Gastroesophageal sphincter (tissue), 4 donors: ENCODE data around the gene NAALADL1. TPM values are rescaled to one million over a fixed set of nuclear protein-coding genes. Genes with fewer than 3 reads are reported as not detected.

ENCODE experiments used
- ATAC-seq: fragments of 150-250 bp; one replicate; pipeline ENCODE4 v1.9.1; 2016; ENCODE audit warnings: mild to moderate bottlenecking, moderate library complexity
- H3K27ac ChIP-seq, 4 donors: fragments of 200-600 bp; sonication (generic) in 3 of 4; 1 replicate in 3 of 4; 2 replicates in 1 of 4; pipeline ENCODE4 v1.5.1; 2016 to 2019
- H3K27me3 ChIP-seq: fragments of 200-600 bp; sonication (generic); one replicate; pipeline ENCODE4 v1.5.1; 2019
- H3K36me3 ChIP-seq, 2 donors: fragments of 200-600 bp; sonication (generic); one replicate each; pipeline ENCODE4 v1.5.1; 2019; ENCODE audit warnings: control low read depth in 1 of 2
- H3K4me1 ChIP-seq, 3 donors: fragments of 200-600 bp; sonication (generic); 1 replicate in 2 of 3; 2 replicates in 1 of 3; pipeline ENCODE4 v1.5.1; 2016 to 2019; ENCODE audit warnings: control low read depth in 2 of 3
- H3K4me3 ChIP-seq, 2 donors: fragments of 200-600 bp; sonication (generic); one replicate each; pipeline ENCODE4 v1.5.1; 2019; ENCODE audit warnings: mild to moderate bottlenecking in 1 of 2, moderate library complexity in 1 of 2
- H3K9me3 ChIP-seq, 3 donors: fragments of 200-600 bp; sonication (generic); one replicate each; pipeline ENCODE4 v1.5.1; 2017 to 2019; ENCODE audit warnings: control low read depth in 2 of 3
- EP300 ChIP-seq: sonication (generic); formaldehyde crosslinking; IDR thresholded peaks from one replicate; pipeline ENCODE4 v1.6.1; 2017; ENCODE audit warnings: antibody characterized with exemption, mild to moderate bottlenecking
- POLR2A ChIP-seq, 2 donors: fragments of 450-650 bp; IDR thresholded peaks; one replicate each; pipeline ENCODE4 v1.6.1; 2017; ENCODE audit warnings: antibody characterized with exemption in 2 of 2, mild to moderate bottlenecking in 2 of 2, moderate library complexity in 1 of 2
- POLR2AphosphoS5 ChIP-seq: sonication (generic); formaldehyde crosslinking; IDR thresholded peaks from one replicate; pipeline ENCODE4 v1.6.1; 2017; ENCODE audit warnings: antibody characterized with exemption
- WGBS, 2 donors: methylation state at CpG; one replicate each; pipeline ENCODE4 v1.1.5; 2018; ENCODE audit warnings: low coverage in 1 of 2; 5-methylcytosine and 5-hydroxymethylcytosine counted together
- total RNA-seq, 4 donors: library from RNA; depleted of rRNA; stranded (reverse); fragments of >200 nt; gene quantifications; one replicate each; pipeline ENCODE4 v1.1.0, GENCODE V29; 2016
- TF ChIP-seq, protein P1 (sequence below), 4 experiments: fragments of 200-600 bp in 2 of 4; fragments of 450-650 bp in 2 of 4; sonication (generic) in 1 of 4; IDR thresholded peaks; one replicate each; pipeline ENCODE4 v1.5.1; 2017 to 2019; ENCODE audit warnings: antibody characterized with exemption in 4 of 4, mild to moderate bottlenecking in 2 of 4, moderate library complexity in 2 of 4

NAALADL1 gene
- total RNA-seq: 10 to 100 TPM; 21.8 to 38.5 (median 29.0) TPM

GRCh38 chr11:65058419-65059054 lies at the start of gene NAALADL1:
NAALADL1 (minus strand) TSS chr11:65058553; CDS start chr11:65058521, 32 bp downstream.
- Histone ChIP-seq H3K36me3 (no peaks in the 10 kb centered on the region), H3K9me3 (no peaks in the 10 kb centered on the region), H3K27me3 (peaks cover 3% of the 10 kb centered on the region), H3K27ac (no peak within 1 kb of the TSS), H3K4me1 (no peaks in the 10 kb centered on the region), H3K4me3 (no peak within 1 kb of the TSS)
- no peak for ATAC-seq
- TF ChIP-seq POLR2AphosphoS5 (no peak), EP300 (no peak), POLR2A (IDR thresholded peaks at IDR 0.05) (no peak)
- TF ChIP-seq, protein P1, sequence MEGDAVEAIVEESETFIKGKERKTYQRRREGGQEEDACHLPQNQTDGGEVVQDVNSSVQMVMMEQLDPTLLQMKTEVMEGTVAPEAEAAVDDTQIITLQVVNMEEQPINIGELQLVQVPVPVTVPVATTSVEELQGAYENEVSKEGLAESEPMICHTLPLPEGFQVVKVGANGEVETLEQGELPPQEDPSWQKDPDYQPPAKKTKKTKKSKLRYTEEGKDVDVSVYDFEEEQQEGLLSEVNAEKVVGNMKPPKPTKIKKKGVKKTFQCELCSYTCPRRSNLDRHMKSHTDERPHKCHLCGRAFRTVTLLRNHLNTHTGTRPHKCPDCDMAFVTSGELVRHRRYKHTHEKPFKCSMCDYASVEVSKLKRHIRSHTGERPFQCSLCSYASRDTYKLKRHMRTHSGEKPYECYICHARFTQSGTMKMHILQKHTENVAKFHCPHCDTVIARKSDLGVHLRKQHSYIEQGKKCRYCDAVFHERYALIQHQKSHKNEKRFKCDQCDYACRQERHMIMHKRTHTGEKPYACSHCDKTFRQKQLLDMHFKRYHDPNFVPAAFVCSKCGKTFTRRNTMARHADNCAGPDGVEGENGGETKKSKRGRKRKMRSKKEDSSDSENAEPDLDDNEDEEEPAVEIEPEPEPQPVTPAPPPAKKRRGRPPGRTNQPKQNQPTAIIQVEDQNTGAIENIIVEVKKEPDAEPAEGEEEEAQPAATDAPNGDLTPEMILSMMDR (IDR thresholded peaks at IDR 0.05): no peak
- 98% methylated on average over 4 of the region's 8 CpGs; no CpG with 5 or more reads in 1 of the 2 donors for WGBS, 2 donors

- no peaks in the 10 kb centered on the region for H3K27me3 ChIP-seq
- WGBS, 2 donors: no CpG with 5 or more reads among the region's 52 CpGs
- H3K4me1 ChIP-seq: peaks cover 2 to 42% (median 15%) of the 10 kb centered on the region in 3 donors
- H3K4me3 ChIP-seq: no peak overlapping the region
- no peak for ATAC-seq
- TF ChIP-seq EP300: no peak
- TF ChIP-seq POLR2AphosphoS5: no peak
- TF ChIP-seq, protein P1 (IDR thresholded peaks at IDR 0.05): no peak
- no peak for TF ChIP-seq POLR2A (IDR thresholded peaks at IDR 0.05)
- no peak overlapping the region for H3K27ac ChIP-seq
- peaks cover 0 to 56% of the 10 kb centered on the region in 2 donors for H3K36me3 ChIP-seq
- H3K9me3 ChIP-seq: no peaks in the 10 kb centered on the region
Observed at GRCh38 chr11:65107751-65108468, 49.6 kb upstream of the NAALADL1 start.

GRCh38 chr11:65107078-65107477 lies 48.7 kb upstream of the NAALADL1 start:
- TF ChIP-seq POLR2A (IDR thresholded peaks at IDR 0.05) (no peak), POLR2AphosphoS5 (no peak), EP300 (no peak)
- TF ChIP-seq, protein P1 (IDR thresholded peaks at IDR 0.05): no peak
- no peaks in the 10 kb centered on the region for H3K9me3 ChIP-seq
- peaks cover 0 to 61% of the 10 kb centered on the region in 2 donors for H3K36me3 ChIP-seq
- H3K4me1 ChIP-seq: peaks cover 0 to 42% (median 6%) of the 10 kb centered on the region in 3 donors
- 98% methylated on average over 7 of the region's 15 CpGs; no CpG with 5 or more reads in 1 of the 2 donors for WGBS, 2 donors
- H3K27ac ChIP-seq: no peak overlapping the region
- ATAC-seq: no peak
- H3K27me3 ChIP-seq: no peaks in the 10 kb centered on the region
- no peak overlapping the region for H3K4me3 ChIP-seq

DNA sequence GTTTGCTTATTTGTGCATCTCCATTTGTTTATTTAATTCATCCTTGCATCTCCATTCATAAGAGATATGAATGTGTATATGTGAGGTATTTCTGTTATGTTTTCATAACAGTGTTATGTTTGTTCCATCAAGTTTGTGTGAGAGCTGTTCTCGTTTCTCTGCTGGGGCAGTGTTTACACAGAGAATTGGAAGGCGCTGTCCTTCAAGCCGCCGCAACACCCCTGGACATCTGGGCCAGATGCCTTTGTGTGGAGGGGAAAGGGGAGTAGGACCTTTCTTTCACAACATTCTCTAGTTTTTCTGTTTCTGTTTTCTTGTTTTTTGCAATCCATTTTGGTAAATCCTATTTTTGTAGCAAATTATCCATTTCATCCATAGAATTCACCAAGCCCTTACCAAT lies 46.3 kb upstream of the NAALADL1 start:
- Histone ChIP-seq H3K4me3 (no peak overlapping the region), H3K27ac (no peak overlapping the region), H3K4me1 (peaks cover 0 to 31% (median 0%) of the 10 kb centered on the region in 3 donors), H3K27me3 (no peaks in the 10 kb centered on the region), H3K36me3 (peaks cover 0 to 60% of the 10 kb centered on the region in 2 donors), H3K9me3 (no peaks in the 10 kb centered on the region)
- ATAC-seq: no peak
- TF ChIP-seq, protein P1 (IDR thresholded peaks at IDR 0.05): no peak
- TF ChIP-seq EP300 (no peak), POLR2AphosphoS5 (no peak)
- 73 to 100% methylated on average over 1 to 4 of the region's 4 CpGs for WGBS, 2 donors

- H3K36me3 ChIP-seq: peaks cover 0 to 59% of the 10 kb centered on the region in 2 donors
- H3K9me3 ChIP-seq: no peaks in the 10 kb centered on the region
- no peak for ATAC-seq
- H3K27me3 ChIP-seq: no peaks in the 10 kb centered on the region
- no peak overlapping the region for H3K27ac ChIP-seq
- TF ChIP-seq, protein P1 (IDR thresholded peaks at IDR 0.05): no peak
- no peak for TF ChIP-seq EP300
- TF ChIP-seq POLR2A (IDR thresholded peaks at IDR 0.05): no peak
- TF ChIP-seq POLR2AphosphoS5: no peak
- no peak overlapping the region for H3K4me3 ChIP-seq
- peaks cover 0 to 31% (median 0%) of the 10 kb centered on the region in 3 donors for H3K4me1 ChIP-seq
Observed at GRCh38 chr11:65103476-65103875, 45.1 kb upstream of the NAALADL1 start.
